Measurements from ENCODE around the gene UQCR11.

The UQCR11 gene

DNA sequence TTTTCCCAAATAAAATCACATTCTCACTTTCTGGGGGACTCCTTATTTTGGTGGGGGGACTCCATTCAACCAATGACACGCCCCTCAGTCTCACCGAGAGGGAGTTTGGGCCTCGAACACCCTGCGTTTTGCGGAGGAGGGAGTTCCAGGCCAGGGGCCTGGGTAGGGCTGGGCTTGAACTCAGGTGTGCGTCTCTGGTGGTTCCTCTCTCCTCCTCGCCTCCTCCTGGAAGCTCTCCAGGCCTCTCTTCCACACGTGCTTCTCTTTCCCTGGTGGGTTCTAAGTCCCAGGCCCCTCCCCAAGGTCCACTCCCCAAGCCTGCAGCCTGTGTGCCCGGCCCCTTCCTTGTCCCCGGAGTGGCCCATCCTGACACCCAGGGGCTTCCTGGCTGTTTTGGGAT lies 51.8 kb downstream of the UQCR11 start:
- DNase-seq (ENCODE audit: low read depth, low spot score): no peak
- Histone ChIP-seq H3K36me3 (ENCODE audit: control insufficient read depth, insufficient read depth, low read length) (peaks cover 12% of the 10 kb centered on the region), H3K9me3 (ENCODE audit: control insufficient read depth, insufficient read depth, low read length) (no peaks in the 10 kb centered on the region), H3K4me1 (ENCODE audit: control insufficient read depth, insufficient read depth, low read length) (no peaks in the 10 kb centered on the region), H3K27me3 (ENCODE audit: control insufficient read depth, insufficient read depth, low read length) (no peaks in the 10 kb centered on the region), H3K27ac (ENCODE audit: low read length) (no peak overlapping the region), H3K4me3 (ENCODE audit: low read length) (no peak overlapping the region)
- WGBS (ENCODE audit: insufficient coverage, insufficient read length): no CpG with 5 or more reads among the region's 10 CpGs

DNA sequence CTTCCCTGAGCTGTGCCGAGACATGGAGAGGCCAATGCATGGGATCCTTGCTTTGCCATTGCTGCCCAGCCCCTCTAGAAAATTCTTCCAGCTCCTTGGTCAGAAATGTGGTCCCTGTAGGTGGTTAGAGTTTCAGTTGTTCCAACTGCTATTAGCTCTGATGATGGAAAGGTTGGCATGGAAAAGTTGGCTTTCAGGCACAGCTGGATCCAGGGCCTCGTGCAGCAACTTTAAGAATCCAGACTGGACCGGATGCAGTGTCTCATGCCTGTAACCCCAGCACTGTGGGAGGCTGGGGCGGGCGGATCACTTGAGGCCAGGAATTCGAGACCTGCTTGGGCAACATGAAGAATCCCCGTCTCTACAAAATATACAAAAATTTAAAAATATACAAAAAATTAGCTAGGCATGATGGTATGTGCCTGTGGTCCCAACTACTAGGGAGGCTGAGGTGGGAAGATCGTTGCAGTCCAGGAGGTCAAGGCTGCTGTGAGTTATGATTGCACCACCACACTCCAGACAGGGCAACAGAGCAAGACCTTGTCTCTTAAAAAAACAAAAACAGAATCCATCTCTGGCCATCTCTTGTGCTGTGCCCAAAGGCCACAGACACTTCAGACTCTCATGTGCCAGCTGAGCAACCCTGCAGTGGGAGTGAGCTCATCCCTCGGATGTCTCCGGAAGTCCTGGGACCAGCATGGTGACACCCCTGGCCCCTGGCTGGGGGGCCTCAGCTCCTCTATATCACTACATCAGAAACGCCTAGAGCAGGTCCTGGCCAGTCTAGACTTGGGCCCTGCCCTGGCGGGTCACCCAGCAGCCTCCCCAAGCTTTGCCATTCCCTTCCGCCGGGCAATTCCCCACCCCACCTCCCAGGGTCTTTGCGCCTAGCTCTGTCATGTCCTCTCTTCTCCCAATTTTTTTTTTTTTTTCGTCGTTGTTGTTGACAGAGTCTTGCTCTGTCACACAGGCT lies 53.9 kb downstream of the UQCR11 start:
- H3K27ac ChIP-seq (ENCODE audit: low read length): no peak overlapping the region
- H3K9me3 ChIP-seq (ENCODE audit: control insufficient read depth, insufficient read depth, low read length): no peaks in the 10 kb centered on the region
- H3K27me3 ChIP-seq (ENCODE audit: control insufficient read depth, insufficient read depth, low read length): no peaks in the 10 kb centered on the region
- H3K4me1 ChIP-seq (ENCODE audit: control insufficient read depth, insufficient read depth, low read length): no peaks in the 10 kb centered on the region
- WGBS (ENCODE audit: insufficient coverage, insufficient read length): no CpG with 5 or more reads among the region's 17 CpGs
- no peak overlapping the region for H3K4me3 ChIP-seq (ENCODE audit: low read length)
- H3K36me3 ChIP-seq (ENCODE audit: control insufficient read depth, insufficient read depth, low read length): peaks cover 9% of the 10 kb centered on the region
- no peak for DNase-seq (ENCODE audit: low read depth, low spot score)

DNA sequence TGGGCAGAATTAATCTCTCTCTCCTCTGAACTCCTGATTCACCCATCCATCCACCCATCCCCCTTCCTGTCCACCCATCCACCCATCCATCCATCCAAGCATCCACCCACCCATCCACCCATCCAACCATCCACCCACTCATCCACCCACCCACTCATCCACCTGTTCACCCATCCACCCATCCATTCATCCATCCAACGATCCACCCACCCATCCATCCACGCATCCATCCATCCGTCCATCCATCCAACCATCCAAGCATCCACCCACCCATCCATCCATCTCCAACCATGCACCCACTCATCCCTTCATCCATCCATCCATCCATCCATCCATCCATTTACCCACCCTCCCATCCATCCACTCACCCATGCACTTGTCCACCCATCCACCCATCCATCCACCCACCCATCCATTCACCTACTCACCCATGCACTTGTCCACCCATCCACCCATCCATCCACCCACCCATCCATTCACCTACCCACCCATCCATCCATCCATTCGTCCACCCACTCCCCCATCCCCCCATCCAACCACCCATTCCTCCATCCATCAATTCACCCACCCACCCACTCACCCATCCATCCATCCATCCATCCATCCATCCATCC lies 55.8 kb downstream of the UQCR11 start:
- H3K4me3 ChIP-seq (ENCODE audit: low read length): no peak overlapping the region
- H3K27me3 ChIP-seq (ENCODE audit: control insufficient read depth, insufficient read depth, low read length): no peaks in the 10 kb centered on the region
- DNase-seq (ENCODE audit: low read depth, low spot score): no peak
- H3K4me1 ChIP-seq (ENCODE audit: control insufficient read depth, insufficient read depth, low read length): no peaks in the 10 kb centered on the region
- H3K27ac ChIP-seq (ENCODE audit: low read length): no peak overlapping the region
- WGBS (ENCODE audit: insufficient coverage, insufficient read length): 100% methylated on average over 4 of the region's 4 CpGs
- H3K9me3 ChIP-seq (ENCODE audit: control insufficient read depth, insufficient read depth, low read length): no peaks in the 10 kb centered on the region
- H3K36me3 ChIP-seq (ENCODE audit: control insufficient read depth, insufficient read depth, low read length): no peaks in the 10 kb centered on the region
